NT2/D1 (cell line): ENCODE measurements around the gene PER1.

ENCODE experiments used
- DNase-seq: peaks from one replicate; pipeline ENCODE4 v3.0.0-alpha.2; 2011; ENCODE audit warnings: low read depth, low spot score
- H3K27me3 ChIP-seq: 2 replicates; pipeline ENCODE4 v1.6.0; 2011; ENCODE audit warnings: mild to moderate bottlenecking; ENCODE audit not compliant: insufficient read length, insufficient read depth
- H3K36me3 ChIP-seq: 2 replicates; pipeline ENCODE4 v1.6.1; 2011; ENCODE audit warnings: mild to moderate bottlenecking, low read length, mixed read lengths; ENCODE audit not compliant: insufficient read depth, insufficient read length
- H3K4me1 ChIP-seq: 2 replicates; pipeline ENCODE4 v1.5.1; 2011; ENCODE audit not compliant: insufficient read depth, insufficient read length
- H3K4me3 ChIP-seq: 2 replicates; pipeline ENCODE4 v1.5.1; 2011; ENCODE audit warnings: low read depth; ENCODE audit not compliant: insufficient read length
- H3K9ac ChIP-seq: 2 replicates; pipeline ENCODE4 v1.6.0; 2011; ENCODE audit warnings: low read depth; ENCODE audit not compliant: insufficient read length
- H3K9me3 ChIP-seq: 2 replicates; pipeline ENCODE4 v1.5.1; 2011; ENCODE audit warnings: mild to moderate bottlenecking, low read length; ENCODE audit not compliant: insufficient read depth
- SUZ12 ChIP-seq: IDR thresholded peaks from 2 replicates; pipeline ENCODE4 v1.6.1; 2011; ENCODE audit not compliant: insufficient read length, insufficient read depth; ENCODE audit errors: extremely low read depth
- YY1 ChIP-seq: IDR thresholded peaks from 2 replicates; pipeline ENCODE4 v1.6.1; 2011; ENCODE audit not compliant: insufficient read length, insufficient read depth
- ZNF274 ChIP-seq: IDR thresholded peaks from 2 replicates; pipeline ENCODE4 v1.6.1; 2011; ENCODE audit warnings: mild to moderate bottlenecking, low read depth, low read length

Gene PER1

GRCh38 chr17:8149419-8150193 is 2.6 kb downstream of the PER1 start:
- Histone ChIP-seq H3K27me3 (no peaks in the 10 kb centered on the region), H3K4me1 (peaks cover 9% of the 10 kb centered on the region), H3K9me3 (no peaks in the 10 kb centered on the region), H3K4me3 (no peak overlapping the region), H3K9ac (no peak overlapping the region), H3K36me3 (peaks cover 51% of the 10 kb centered on the region)
- TF ChIP-seq YY1 (no peak), SUZ12 (no peak), ZNF274 (no peak)
- no peak for DNase-seq

GRCh38 chr17:8148560-8148959 is 3.6 kb downstream of the PER1 start:
- DNase-seq: no peak
- Histone ChIP-seq H3K27me3 (no peaks in the 10 kb centered on the region), H3K4me3 (no peak overlapping the region), H3K4me1 (peaks cover 9% of the 10 kb centered on the region), H3K9ac (no peak overlapping the region), H3K9me3 (no peaks in the 10 kb centered on the region), H3K36me3 (peaks cover 60% of the 10 kb centered on the region)
- TF ChIP-seq ZNF274 (no peak), SUZ12 (no peak), YY1 (no peak)

DNA sequence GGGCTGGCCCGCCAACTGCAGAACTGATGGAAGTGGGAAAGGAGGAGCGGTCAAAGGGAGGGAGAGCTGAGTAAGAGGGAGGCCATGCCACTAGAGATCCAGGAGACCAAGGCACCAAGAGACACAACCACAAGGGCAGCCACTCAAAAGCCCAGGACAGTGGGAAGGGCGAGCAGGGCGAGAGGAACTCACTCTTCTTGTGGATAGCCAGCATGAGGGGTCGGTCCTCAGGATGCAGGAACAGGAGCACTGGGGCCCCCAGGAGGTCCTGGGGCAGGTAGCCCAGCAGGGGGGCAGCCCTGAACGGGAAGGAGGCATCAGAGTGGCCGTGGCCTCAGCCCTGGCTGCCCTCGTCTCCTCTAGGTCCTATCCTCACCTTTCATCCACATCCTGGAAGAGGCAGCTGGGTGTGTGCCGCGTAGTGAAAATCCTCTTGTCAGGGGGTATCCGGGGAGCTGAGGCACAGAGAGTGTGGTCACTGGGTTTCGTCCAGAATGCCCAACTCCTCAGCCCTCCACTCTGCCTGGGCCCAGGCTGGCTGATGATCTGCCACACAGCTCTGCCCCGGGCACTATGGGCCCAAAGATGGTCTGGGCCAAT is 4.3 kb downstream of the PER1 start:
- no peak overlapping the region for H3K9ac ChIP-seq
- TF ChIP-seq ZNF274 (no peak), SUZ12 (no peak), YY1 (no peak)
- no peaks in the 10 kb centered on the region for H3K27me3 ChIP-seq
- peaks cover 66% of the 10 kb centered on the region for H3K36me3 ChIP-seq
- peaks cover 4% of the 10 kb centered on the region for H3K4me1 ChIP-seq
- DNase-seq: no peak
- no peaks in the 10 kb centered on the region for H3K9me3 ChIP-seq
- no peak overlapping the region for H3K4me3 ChIP-seq

DNA sequence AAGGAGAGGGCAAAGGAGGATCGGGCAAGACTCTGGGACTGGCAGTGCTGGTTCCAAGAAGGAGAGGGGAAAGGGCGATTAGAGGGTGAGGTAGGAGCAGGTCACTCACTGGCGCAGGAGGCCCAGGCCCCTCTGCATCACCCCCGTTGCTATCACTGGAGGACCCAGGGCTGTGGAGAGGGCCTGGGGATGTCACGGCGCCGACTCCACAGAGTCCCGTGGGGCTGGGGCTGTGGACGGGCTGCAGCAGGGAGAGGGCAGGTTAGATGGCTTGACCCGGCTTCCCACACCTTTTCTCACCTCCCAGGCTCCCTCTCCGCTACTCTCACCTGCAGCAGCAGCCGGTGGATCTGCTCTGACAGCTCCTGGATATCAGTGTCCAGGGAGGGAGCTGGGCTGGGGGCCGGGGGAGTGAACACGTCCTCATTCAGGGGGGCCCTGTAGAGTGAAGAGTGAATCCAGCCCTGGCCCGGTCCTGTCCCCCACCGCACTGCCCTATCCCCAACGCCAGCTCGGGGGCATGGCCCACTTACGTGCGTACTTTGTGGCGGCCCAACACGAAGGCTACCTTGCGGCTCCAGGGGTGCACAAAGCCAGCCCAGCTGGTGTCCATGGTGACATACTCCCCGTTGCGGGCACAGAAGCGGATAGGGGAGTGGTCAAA is 4.9 kb downstream of the PER1 start:
- Histone ChIP-seq H3K4me1 (no peaks in the 10 kb centered on the region), H3K27me3 (no peaks in the 10 kb centered on the region), H3K4me3 (no peak overlapping the region), H3K36me3 (peaks cover 72% of the 10 kb centered on the region), H3K9ac (no peak overlapping the region), H3K9me3 (no peaks in the 10 kb centered on the region)
- TF ChIP-seq SUZ12 (no peak), YY1 (no peak), ZNF274 (no peak)
- DNase-seq: no peak

DNA sequence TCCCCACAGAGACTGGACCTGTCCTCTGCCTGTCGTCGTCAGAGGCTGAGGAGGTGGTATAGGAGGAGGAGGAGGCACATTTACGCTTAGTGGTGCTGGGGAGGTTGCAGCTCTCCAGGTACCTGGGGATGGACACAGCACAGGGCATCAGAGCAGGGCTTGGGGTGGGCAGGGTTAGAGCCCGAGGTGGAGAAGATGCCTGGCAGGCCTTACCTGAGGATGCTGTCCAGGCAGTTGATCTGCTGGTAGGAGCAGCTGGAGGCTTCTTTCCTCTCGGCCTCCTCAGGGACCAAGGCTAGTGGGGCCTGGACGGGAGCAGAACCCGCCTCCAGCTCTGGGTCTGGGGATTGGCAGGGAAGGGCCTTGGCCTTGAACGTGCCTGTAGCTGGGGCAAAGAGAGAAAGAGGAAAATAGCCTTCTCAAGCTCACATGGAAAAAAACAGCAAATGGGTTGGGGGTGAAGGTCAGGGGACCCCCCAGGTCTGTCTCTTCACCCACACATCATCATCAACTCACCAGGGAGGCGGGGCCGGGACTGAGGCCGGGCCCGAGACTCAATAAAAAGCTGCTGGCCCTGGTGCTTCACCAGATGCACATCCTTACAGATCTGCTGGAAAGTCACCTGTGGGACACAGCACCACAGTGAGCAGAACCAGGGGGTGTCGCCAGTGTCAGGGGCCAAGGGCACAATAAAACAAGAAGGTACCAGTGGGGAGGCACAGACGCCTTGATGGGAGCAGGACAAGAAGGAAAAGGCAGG is 5.6 kb downstream of the PER1 start:
- no peak overlapping the region for H3K9ac ChIP-seq
- DNase-seq: no peak
- no peaks in the 10 kb centered on the region for H3K4me1 ChIP-seq
- no peaks in the 10 kb centered on the region for H3K27me3 ChIP-seq
- H3K9me3 ChIP-seq: no peaks in the 10 kb centered on the region
- H3K36me3 ChIP-seq: peaks cover 78% of the 10 kb centered on the region
- H3K4me3 ChIP-seq: no peak overlapping the region
- TF ChIP-seq ZNF274: no peak
- no peak for TF ChIP-seq SUZ12
- TF ChIP-seq YY1: no peak

GRCh38 chr17:8145811-8146210 is 6.4 kb downstream of the PER1 start:
- no peaks in the 10 kb centered on the region for H3K9me3 ChIP-seq
- H3K4me3 ChIP-seq: no peak overlapping the region
- no peak overlapping the region for H3K9ac ChIP-seq
- H3K27me3 ChIP-seq: no peaks in the 10 kb centered on the region
- no peaks in the 10 kb centered on the region for H3K4me1 ChIP-seq
- TF ChIP-seq SUZ12 (no peak), ZNF274 (no peak), YY1 (no peak)
- DNase-seq: no peak
- H3K36me3 ChIP-seq: peaks cover 84% of the 10 kb centered on the region
